BJ (cell line): ENCODE measurements around the gene LMLN. TPM values are rescaled to one million over a fixed set of nuclear protein-coding genes. Genes with fewer than 3 reads are reported as not detected.

Experiments used
- CTCF ChIA-PET: fragments of 350-600 bp; formaldehyde crosslinking; extraction: SDS; loops from one replicate; lab custom pipeline; 2021; ENCODE audit warnings: antibody characterized with exemption, inconsistent platforms; lab: Yijun Ruan, JAX
- POLR2A ChIA-PET: fragments of 300-600 bp; sonication (Branson Sonifier 250); formaldehyde crosslinking; extraction: SDS; loops from one replicate; lab custom pipeline; 2021; ENCODE audit warnings: antibody characterized with exemption; lab: Charles Lee
- DNase-seq: peaks from one replicate; pipeline ENCODE4 v3.0.0-alpha.2; 2011; ENCODE audit warnings: low read depth
- H3K27me3 ChIP-seq: 2 replicates; pipeline ENCODE4 v1.6.0; 2011; ENCODE audit warnings: low read length; ENCODE audit not compliant: control insufficient read depth, insufficient read depth
- H3K36me3 ChIP-seq: 2 replicates; pipeline ENCODE4 v1.5.1; 2011; ENCODE audit warnings: low read length; ENCODE audit not compliant: control insufficient read depth, insufficient read depth
- H3K4me3 ChIP-seq: 2 replicates; pipeline ENCODE4 v1.5.1; 2011; ENCODE audit warnings: low read depth, mild to moderate bottlenecking, control low read depth, low read length
- CTCF ChIP-seq: IDR thresholded peaks from 2 replicates; pipeline ENCODE4 v1.5.1; 2011; ENCODE audit warnings: low read depth, mild to moderate bottlenecking, control low read depth, inconsistent platforms, low read length, moderate library complexity; ENCODE audit not compliant: insufficient read depth
- polyA plus RNA-seq: library from polyadenylated mRNA; depleted of rRNA; stranded (reverse); fragments of >200 nt; gene quantifications from 2 replicates; pipeline ENCODE4 v1.2.3, GENCODE V29; 2011

Gene LMLN
- polyA plus RNA-seq, 1 experiment: 4.5 TPM

GRCh38 chr3:197936819-197937384 lies 23.1 kb upstream of the LMLN start:
- no peaks in the 10 kb centered on the region for H3K27me3 ChIP-seq
- POLR2A ChIA-PET: no interaction called here
- no peak overlapping the region for H3K4me3 ChIP-seq
- no peaks in the 10 kb centered on the region for H3K36me3 ChIP-seq
- no peak for DNase-seq
- CTCF ChIA-PET: interaction anchor here (1.3 to 2.1 kb wide), 2 partner anchors 27 to 31 kb away, joined by 3 to 10 read pairs; no protein-coding TSS in a partner anchor
- TF ChIP-seq CTCF: no peak

GRCh38 chr3:197940745-197941384 lies 19.2 kb upstream of the LMLN start:
- DNase-seq: no peak
- CTCF ChIA-PET: no interaction called here
- POLR2A ChIA-PET: no interaction called here
- no peaks in the 10 kb centered on the region for H3K27me3 ChIP-seq
- H3K36me3 ChIP-seq: no peaks in the 10 kb centered on the region
- H3K4me3 ChIP-seq: no peak overlapping the region
- TF ChIP-seq CTCF: no peak

- TF ChIP-seq CTCF: peak; percentile 80
- H3K36me3 ChIP-seq: no peaks in the 10 kb centered on the region
- DNase-seq: no peak
- no peak overlapping the region for H3K4me3 ChIP-seq
- ChIA-PET POLR2A (interaction anchor here (0.6 kb wide), 1 partner anchor 192 kb away, joined by 3 read pairs; no protein-coding TSS in a partner anchor), CTCF (interaction anchor here (0.5 to 3.3 kb wide), 14 partner anchors 9 to 155 kb away, joined by 3 to 54 read pairs (median 4); no protein-coding TSS in a partner anchor)
- no peaks in the 10 kb centered on the region for H3K27me3 ChIP-seq
These were observed 17.0 kb upstream of the LMLN start for GRCh38 chr3:197942956-197943556.

GRCh38 chr3:197949191-197949777 lies 10.7 kb upstream of the LMLN start:
- CTCF ChIA-PET: interaction anchor here (0.7 kb wide), 1 partner anchor 20 kb away, joined by 5 read pairs; no protein-coding TSS in a partner anchor
- TF ChIP-seq CTCF: no peak
- POLR2A ChIA-PET: no interaction called here
- DNase-seq: no peak
- no peaks in the 10 kb centered on the region for H3K27me3 ChIP-seq
- peaks cover 8% of the 10 kb centered on the region for H3K36me3 ChIP-seq
- H3K4me3 ChIP-seq: peak overlapping the region; percentile 47
